EH (cell line): ENCODE measurements around the gene LYRM4.

Experiments used
- DNase-seq: peaks from one replicate; pipeline ENCODE4 v3.0.0-alpha.2; 2015; ENCODE audit warnings: low read depth

Gene LYRM4

DNA sequence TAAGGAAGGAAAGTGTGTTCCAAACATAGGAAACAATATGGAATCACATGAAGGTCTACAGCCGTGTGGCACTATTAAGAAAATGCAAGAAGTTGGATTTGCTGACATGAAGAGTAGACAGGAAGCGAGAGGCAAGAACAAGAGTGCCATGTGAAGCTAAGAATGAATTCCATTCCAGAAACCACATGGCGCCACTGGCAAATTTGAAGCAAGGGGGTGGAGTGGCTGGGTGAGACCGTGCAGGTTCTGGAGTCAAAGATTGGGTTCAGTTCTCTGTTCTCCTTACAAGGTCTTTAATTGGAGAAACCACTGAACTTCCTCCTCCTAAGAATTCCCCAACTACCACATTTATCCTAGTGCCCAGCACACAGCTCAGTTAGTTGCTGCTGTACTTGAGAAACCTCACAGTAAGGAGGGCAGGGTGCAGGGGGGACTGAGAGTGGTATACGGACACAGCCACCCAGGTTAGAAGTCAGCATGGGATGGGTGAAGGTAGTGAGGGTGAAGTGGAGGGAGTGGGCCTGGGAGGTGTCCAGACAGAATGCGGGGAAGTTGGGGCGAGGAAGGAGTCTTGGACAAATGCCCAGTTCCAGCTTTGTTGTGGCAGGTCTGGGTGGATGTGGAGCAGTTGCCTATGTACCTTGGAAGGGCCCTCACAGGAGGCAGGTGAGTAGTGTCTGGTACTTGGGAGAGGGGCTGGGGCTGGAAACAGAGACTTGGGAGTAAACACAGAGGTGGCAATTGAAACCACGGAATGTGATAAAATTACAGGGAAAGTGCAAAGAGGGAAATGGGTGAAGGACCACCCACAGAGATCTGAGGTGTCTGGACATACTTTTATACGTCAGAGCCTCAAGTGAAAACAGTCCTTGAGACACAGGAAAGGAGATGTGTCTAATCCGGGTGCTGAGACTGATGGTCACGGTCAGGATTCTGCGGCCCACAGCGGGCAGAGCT, 14.3 kb downstream of the LYRM4 start:
- no peak for DNase-seq

DNA sequence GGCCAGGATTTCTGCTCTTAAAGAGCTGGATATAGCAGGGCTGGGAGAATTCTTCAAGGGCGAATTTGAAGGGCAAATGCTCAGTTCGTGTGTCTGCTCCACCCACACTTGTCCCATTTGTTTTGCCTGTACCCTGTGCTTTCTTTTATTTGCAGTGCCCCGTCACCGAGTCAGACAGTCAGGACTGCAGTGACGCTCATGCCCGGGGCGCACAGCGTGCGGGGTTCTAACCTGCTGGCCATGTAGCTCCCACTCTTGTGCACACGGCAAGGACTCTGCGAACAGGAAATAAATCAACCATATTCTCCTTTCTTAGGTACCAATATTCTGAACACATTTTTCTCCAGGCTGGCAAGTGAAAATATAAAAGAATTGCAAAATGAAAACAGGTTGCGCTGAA, 17.7 kb downstream of the LYRM4 start:
- DNase-seq: no peak

DNA sequence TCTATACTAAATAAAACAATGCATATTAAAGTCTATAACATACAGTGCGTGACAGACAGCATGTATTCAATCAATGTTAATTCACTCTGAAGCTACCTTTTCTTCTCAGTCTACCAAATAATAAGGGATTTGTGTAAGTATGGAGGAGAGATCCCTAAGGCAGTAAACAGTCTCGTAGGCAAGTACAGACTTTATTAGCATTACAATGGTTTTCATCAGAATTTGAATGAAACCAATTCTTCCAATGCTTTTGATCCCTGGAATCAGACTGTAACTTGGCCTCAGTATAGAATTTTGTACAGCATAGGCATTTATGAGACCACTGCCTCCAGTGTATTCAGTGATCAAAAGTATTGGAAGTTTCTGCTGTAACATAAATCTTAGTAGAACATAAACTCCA, 19.5 kb downstream of the LYRM4 start:
- DNase-seq: no peak

DNA sequence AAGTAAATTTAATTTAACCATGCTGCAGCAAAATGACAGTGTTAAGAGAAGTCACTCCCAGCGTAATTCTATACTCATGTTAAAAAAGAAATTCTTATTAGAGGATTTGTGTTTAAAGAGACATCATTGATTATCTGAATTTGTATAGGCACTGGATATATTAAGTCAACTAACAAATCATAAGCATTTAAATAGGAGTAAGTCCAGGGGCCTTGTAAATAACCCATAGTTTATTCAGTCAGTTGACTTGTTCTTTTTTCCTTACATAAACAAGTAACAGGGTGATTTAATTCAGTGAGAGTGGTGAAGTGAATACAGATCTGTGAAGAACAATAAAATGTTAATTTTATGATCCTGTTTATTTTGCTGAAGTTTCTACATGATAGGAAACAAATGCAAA, 22.4 kb downstream of the LYRM4 start:
- no peak for DNase-seq

DNA sequence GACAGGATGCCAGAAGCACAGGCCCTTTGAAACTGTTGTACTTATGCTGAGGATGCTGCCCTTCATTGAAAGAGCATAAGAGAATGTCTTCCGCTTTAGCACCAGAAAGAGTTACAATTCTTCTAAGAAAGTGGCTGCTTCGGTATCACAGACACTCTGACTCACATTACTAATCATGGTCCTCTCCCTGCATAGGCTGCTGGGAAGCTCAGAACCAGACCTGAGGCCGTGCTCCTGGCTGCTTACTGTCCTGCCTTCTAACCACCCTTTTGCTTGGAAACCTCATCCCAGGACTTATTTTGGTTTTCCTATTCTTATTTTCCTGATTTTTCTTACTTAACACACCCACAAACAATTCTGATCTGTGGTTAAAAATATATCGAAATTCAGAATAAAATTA, 22.9 kb downstream of the LYRM4 start:
- no peak for DNase-seq

DNA sequence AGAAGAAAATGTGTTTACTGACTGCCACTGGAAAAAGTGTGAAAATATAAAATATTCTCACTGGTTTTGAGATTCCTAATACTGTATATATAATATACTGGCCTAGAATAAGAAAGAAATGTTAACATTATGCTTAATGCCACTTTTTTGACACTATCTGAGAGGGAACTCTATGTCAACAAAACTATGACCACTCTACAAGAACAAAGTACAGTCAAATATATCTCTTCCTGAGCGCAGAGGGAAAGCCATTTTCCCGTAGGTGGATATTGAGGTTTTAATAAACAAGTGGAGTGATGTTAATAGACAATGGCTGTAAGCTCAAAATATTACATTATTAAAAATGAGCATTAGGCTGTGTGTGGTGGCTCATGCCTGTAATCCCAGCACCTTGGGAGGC, 24.9 kb downstream of the LYRM4 start:
- no peak for DNase-seq

DNA sequence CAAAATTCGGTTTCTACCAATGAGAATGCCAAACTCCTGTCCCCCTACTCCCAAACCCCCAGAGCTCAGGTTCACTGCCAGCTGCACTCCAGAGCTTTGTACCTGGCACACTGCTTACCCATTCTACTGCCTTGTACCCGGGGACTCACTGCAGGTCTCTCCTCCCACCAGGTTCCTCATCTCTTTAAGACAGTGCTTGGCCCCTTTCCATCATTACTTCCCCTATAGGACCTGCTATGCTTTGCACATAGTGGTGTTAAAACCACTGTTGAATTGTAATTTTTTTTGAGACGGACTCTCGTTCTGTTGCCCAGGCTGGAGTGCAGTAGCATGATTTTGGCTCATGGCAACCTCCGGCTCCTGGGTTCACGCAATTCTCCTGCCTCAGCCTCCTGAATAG, 25.9 kb downstream of the LYRM4 start:
- no peak for DNase-seq

DNA sequence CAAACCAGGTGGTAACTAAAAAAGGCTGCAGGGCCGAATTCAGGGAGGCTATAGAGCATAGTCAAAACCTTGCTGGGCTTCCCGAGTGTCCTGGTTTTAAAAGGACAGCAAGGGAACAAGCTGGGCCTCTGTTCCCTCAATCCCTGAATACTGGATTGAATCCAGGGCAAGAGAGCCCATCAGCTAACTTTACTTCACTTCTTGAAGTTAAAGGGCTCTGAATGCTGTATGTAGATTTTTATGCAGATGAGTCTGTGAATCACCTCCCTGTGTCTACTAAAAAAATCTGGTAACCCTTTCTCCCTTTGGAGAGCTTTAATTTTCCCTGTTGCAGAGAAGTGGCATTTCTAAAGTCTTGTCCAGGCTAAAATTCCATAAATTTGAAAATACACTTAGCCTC, 29.5 kb downstream of the LYRM4 start:
- no peak for DNase-seq

DNA sequence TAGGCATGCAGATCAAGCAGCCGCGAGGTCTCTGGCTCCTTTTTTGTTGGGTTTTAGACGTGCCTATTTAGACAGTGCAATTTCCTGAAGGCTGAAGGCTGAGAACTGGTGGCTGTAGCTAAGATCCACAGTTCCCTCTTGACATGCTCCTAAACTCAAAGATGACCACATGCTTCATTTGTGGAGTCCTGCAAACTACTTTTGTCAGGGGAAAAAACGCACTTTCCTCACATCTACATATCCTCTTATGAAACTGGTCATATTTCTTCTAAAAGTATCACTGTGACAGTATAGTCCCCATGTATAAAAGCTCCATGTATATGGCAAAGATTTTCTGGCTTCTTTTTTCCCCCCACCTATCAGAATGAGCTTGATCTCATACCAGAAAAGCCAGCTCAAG, 30.7 kb downstream of the LYRM4 start:
- DNase-seq: no peak

DNA sequence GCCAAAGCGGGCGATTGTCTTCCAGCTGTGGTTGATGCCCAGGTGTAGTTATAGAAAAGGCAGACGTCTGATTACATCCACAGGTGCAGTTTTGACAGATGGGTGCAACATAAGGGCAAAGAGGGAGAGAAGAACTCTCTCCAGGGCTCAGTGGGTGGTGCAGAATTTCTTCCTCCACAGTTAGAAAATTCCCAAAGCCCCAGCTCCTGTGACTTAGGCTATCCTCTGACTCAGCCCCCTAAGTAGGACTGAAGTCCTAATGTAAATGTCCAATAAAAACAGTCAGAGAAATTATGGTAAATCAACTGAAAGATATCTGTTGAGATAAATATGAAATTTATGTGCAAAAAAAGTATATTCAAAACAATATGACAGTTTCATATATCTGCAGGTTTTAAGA, 31.4 kb downstream of the LYRM4 start:
- no peak for DNase-seq

DNA sequence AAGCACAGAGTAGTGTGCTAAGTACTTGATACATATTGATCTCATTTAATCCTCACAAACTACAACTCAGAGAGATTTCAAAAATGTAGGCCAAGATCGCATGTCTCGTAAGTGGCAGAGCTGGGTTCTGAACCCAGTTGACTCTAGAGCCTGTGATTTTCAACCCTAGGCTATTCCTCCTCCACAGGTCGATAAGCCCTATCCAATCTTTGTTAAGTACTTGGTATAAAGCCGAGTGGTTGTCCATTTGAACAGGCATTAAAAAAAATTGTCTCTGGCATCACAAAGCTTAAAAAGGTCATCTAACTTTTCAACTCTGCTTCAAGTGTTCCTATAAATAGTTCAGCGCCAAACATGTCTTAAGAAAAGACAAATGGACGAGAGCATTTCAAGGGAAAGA, 37.4 kb downstream of the LYRM4 start:
- no peak for DNase-seq

DNA sequence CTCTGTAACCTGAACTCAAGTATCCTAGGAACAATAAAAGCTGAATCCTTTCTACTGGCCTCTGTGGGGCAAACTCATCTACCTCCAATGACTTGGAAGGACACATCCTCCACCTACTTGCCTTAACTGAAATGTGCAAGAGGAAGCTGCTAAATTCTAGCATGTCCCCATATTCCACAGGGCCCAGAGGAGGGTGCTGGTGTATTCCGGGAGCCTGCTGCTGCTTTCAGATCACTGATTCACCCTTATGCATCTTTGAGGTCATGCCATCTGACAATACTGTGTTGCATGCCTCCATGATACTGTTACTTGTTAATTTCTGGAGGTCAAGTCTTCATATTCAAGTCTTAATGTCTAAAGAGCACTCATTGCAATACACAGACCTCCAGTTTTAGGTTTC, 40.3 kb downstream of the LYRM4 start:
- DNase-seq: no peak

DNA sequence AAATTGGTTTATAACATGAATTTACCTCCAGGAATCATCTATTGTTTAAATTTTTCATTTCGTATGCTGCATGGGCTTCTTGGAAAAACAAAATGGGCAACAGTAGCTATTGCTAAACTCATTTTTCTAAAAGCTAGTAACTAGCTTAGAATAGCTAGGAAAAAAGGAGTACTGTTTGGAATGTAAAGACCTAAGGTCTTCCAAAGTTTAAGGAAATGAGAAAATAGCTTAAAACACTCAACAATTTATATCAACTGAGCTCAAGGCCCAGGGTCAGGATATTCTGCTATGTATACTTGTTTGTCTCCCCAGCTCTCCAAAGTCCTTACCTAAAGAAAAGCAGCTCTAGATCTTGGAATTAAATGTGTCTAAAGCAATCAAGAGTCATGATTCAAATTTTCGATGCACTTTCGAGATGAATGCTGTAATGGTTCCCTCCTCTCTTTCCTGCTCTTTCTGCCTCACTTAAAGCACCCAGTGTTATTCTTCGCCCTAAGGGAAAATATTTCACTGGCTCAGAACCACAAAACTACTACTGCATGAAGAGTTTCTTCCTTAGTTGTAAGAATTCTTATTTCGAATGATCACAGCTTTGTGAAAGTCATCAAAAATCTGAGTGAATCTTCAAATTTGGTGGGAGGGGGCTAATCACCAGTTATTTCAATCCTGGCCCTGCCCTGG, 41.6 kb downstream of the LYRM4 start:
- DNase-seq: peak; percentile 55

DNA sequence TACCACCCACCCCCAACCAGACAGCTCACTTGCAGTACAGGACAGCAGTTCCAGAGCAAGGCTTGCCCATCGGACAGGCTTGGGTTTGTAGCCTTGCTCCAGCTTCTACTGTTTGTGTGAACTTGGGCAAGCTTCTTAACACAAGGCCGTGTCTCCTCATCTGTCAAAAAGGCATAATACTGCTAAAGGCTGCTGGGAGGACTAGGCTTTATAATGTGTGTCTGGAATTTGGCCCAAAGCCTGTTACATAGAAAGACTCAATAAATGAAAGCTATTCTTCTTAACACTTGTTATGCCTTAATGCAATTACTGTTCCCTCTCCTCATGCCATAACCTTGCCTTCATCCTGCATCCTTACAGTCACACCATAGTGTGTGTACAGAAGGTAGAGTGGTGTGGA, 43.4 kb downstream of the LYRM4 start:
- no peak for DNase-seq

DNA sequence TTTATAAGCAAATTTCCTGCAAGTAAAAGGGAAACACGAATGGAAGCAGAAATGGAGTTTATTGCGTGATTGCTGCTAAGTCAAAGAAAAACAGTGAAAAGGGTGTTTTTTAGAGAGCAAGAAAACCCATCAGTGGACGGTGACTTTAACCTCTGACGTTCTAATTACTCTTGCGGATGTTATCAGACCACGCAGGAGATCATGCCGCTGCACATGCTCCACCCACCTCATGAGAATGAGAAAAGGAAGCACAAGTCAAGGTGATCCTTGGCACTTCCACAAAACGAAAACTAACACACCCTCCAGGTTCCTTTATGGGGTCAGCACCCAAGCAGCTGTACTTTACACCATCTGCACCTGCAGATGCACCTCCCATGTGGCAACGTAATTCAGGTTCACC, 45.0 kb downstream of the LYRM4 start:
- DNase-seq: no peak

DNA sequence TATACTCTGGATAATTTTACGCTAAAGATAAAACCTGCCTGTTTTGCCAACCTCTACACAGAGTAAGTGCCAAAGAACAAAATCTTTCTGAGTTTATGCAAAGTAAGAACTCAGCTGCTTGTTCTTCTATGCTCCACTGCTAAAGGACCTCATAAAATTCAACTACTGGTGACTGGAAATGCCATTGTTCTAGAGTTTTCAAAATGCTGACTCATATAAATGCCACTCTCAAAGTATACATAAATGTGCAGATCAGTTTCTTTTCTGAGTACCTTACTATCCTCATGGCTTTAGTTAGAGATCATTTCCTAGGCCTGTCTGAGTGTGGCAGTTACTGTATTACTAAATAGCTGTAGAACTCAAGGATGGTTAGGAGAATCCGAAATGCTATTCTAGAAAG, 45.6 kb downstream of the LYRM4 start:
- peak; percentile 68 for DNase-seq

DNA sequence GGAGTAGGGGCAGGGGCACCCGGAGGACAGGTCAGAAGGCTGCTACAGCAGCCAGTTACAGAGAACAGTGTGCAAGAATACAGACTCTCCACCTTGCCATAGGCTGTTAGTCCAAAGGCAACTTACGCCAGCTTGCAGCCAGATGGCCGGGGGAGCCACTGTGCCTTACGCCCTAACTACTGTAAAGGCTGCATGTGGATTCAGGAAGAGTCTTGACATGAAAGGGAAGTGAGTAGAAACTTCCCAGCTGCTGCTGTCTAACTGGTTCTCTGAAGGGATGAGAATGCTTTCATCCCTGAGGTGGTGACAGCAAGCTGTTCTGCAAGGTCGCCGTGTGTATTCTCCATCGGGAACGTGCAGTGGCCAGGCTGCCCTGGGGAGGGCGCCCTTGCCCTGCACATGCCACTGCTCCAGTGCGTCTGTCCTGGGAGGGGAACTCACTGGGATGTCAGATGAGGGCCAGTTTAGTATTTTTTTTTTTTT, 46.1 kb downstream of the LYRM4 start:
- DNase-seq: peak; percentile 40

DNA sequence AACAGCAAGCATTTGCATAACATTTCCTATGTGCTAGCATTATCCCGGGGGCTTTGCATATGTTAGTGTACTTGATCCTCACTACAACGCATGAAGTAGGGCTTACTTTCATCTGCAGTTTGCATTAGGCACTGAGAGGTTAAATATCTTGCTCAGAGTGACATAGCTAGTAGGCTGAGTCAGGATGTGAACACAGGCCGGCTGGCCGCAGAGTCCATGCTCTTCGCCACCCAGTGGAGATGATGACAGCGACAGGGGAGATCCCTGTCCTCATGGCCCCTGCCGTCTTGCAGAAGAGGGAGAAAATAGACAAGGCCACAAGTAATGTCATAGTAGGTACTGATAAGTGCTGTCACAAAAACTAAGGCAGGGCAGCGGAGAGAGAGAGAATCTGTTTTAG, 46.9 kb downstream of the LYRM4 start:
- DNase-seq: peak; percentile 80

DNA sequence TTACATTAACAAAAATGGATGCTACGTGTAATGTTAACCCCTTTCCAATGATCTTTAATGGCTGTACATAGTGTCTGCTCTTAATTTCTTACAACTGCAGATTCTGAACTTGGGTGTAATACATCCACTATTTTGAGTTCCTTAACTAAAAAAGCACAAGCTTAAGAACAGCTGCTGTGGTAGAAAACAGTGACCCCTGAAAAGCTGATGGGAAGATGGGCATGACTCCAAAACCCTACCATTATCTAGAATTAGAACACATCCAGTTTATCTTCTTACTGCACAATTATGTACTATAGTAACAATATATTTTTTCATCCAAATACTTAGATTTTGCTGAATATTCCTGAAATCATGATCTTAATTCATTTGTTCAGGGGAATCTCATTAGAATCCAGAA, 49.3 kb downstream of the LYRM4 start:
- no peak for DNase-seq

DNA sequence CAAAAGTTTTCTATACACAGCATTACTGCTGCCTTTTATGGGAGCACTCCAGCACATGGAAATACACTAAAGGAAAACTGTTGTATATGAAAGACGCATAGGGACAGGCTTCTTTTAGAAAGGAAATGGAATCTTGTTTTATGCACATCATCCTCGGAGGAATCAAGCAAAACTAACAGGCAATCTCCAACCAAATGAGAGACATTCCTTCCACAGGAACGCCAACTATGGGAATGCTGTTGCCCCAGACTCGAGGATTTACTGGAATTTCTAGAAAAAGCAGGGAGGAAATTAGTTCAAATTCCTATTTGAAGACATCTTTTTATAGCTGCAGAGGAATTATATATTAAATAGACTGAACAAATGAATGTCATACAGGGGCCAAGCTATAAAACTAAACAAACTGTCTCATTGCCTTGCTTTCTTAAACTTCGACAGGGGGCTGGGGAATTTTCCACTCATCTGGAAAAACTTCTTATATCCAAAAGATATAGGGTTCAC, 52.2 kb downstream of the LYRM4 start:
- DNase-seq: peak; percentile 96

DNA sequence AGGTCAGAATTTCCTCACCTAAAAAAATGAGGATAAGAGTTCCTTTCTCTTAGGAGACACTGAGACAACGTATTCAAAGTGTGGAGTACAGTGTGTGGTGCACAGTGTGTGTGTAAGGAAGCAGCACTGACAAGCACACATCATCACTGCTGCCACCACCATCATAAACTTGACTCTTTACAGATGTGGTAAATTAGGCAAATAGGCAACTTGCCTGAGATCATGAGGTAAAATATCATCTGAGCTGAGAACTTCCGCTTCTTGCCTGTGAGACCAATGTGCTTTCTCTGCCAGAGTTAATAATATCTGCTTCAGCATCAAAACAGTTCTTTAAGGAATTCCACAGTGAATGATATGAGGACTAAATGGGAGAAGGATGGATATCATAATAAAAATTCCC, 52.7 kb downstream of the LYRM4 start:
- DNase-seq: peak; percentile 94

DNA sequence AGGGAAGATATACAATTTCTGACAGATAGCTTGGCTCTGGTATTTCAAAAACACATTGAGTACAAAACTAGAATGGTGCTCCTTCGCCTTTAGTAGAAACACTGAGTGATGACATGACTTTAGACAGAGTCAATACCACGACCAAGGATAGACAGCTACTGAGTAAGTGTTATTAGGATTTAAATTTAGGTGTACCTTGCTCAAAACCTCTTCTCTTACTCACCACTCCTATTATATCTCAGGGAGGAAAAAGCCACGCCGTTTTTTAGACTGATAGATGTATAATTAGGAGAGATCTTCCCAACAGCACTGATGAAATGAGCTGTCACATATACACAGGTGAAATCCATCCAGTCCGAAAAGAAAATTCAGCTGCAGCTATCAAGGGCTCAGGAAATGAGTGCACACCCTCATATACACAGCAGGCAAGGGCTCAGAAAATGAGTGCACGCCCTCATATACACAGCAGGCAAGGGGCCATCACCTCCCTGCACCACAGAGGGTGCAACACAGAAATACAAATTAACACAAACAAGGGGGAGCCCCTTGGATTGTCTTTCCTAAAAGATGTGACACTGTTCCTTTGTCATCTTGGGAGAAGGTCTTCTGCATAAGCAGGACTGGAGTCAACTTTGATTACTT, 53.7 kb downstream of the LYRM4 start:
- no peak for DNase-seq
